Stimulated activated naive CD8-positive, alpha-beta T cell treated with anti-CD3 and anti-CD28 coated beads, Interleukin-15, amount 100 ng/mL, for 72 hours (primary cell): ENCODE data around the gene CERS1.
A peak's percentile ranks its signal among the peaks of the same experiment; 100 is the strongest.

Experiments
- ATAC-seq: fragments of 150-1000 bp; cut with Tn5 transposase; 2 replicates; pipeline ENCODE4 v1.10.0; 2021; ENCODE audit warnings: mild to moderate bottlenecking, moderate library complexity
- DNase-seq, 2 donors: peaks; one replicate each; pipeline ENCODE4 v3.0.0; 2021 to 2022
- H3K27ac Mint-ChIP-seq, 2 donors: one replicate each; pipeline ENCODE4 v1.8.0; 2022; ENCODE audit warnings: mild to moderate bottlenecking in 2 of 2, mixed read lengths in 2 of 2, moderate library complexity in 2 of 2
- H3K27me3 Mint-ChIP-seq: one replicate; pipeline ENCODE4 v1.8.0; 2022; ENCODE audit warnings: mixed read lengths
- H3K4me1 Mint-ChIP-seq: one replicate; pipeline ENCODE4 v1.8.0; 2022; ENCODE audit warnings: mild to moderate bottlenecking, mixed read lengths
- H3K4me3 Mint-ChIP-seq, 2 donors: one replicate each; pipeline ENCODE4 v1.8.0; 2022; ENCODE audit warnings: mild to moderate bottlenecking in 2 of 2, mixed read lengths in 2 of 2, moderate library complexity in 1 of 2
- H3K9me3 Mint-ChIP-seq, 2 donors: one replicate each; pipeline ENCODE4 v1.8.0; 2022; ENCODE audit warnings: mixed read lengths in 2 of 2

The CERS1 gene

DNA sequence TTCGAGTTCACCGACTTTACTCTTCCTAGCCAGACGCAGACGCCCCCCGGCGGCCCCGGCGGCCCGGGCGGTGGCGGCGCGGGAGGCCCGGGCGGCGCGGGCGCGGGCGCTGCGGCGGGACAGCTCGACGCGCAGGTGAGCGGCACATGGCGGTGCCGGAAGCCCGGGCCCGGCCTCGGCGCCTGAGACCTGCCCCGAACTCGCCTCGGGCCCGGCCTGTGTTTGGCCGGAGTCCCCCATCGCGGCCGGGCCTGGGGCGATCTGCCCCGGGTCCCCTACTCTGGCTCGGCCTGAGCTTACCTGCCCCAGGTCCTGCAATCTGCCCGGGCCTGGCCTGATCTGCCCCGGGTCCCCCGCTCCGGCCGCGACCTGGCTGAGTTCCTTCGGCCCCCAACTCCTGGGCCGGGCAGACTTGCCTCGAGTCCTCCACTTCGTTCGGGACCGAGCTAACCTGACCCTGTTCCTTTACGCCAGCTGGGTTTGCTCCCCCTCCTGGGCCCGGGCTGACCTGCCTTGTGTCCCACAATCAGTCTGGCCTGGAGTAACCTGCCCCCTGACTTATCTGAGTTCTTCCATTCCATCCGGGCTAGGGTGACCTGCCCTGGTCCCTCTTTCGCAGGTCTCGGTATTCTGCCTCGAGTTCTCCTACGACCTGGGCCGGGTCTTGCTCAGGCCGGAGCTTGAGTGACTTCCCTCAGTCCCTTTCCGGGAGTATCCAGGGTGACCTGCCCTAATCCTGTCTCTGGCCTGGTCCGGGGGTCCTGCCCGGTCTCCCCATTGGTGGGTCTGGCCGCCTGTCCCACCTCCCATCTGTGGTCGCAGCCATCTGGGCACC is 63.4 kb downstream of the CERS1 start:
- peak overlapping the region; percentile 98 to 99 for H3K27ac Mint-ChIP-seq
- DNase-seq (peak; percentile 45 to 54), ATAC-seq (peak; percentile 63)
- H3K27me3 Mint-ChIP-seq, result peaks cover 5% of the 10 kb centered on the region
- H3K4me3 Mint-ChIP-seq, result peak overlapping the region; percentile 94 to 96
- H3K4me1 Mint-ChIP-seq, result peaks cover 56% of the 10 kb centered on the region
- peaks cover 3% of the 10 kb centered on the region in 2 donors for H3K9me3 Mint-ChIP-seq

DNA sequence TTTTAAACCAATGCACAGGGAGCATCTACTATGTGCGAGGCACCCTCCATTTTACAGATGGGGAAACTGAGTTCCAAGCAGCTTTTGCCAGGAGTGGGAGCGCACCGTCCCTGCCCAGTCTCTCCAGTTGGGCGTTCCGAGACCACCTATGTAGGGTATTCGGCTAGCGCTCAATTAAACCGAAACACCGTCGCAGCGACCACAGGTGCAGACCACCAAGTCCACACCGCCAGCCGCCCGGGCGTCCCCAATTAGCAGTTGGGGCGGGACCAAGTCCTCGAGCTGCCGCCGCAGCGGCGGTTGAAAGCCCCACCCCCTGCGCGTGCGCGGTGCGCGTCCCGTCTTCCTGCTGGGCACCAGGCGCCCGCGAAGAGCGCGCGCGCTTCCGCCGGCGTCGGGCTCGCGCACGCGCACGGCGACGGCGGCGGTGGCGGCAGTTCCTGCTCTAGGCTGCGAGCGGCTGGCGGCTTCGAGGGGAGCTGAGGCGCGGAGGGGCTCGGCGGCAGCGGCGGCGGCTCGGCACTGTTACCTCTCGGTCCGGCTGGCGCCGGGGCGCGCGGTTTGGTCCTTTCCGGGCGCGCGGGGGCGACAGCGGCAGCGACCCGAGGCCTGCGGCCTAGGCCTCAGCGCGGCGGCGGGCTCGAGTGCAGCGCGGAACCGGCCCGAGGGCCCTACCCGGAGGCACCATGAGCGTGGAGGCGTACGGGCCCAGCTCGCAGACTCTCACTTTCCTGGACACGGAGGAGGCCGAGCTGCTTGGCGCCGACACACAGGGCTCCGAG is 64.2 kb downstream of the CERS1 start, which contains the start of gene UPF1:
TSS of gene UPF1 (plus strand) at position 436 of the 782 bp plus-strand sequence. CDS start at position 687, 251 bp downstream.
- Mint-ChIP-seq H3K27me3 (peaks cover 10% of the 10 kb centered on the region), H3K9me3 (peaks cover 8 to 9% of the 10 kb centered on the region in 2 donors), H3K4me1 (peaks cover 48% of the 10 kb centered on the region), H3K4me3 (peak within 1 kb of the TSS; percentile 94 to 96), H3K27ac (peak within 1 kb of the TSS; percentile 98 to 99)
- ATAC-seq (peak; percentile 90), DNase-seq (peak; percentile 95 to 97)

DNA sequence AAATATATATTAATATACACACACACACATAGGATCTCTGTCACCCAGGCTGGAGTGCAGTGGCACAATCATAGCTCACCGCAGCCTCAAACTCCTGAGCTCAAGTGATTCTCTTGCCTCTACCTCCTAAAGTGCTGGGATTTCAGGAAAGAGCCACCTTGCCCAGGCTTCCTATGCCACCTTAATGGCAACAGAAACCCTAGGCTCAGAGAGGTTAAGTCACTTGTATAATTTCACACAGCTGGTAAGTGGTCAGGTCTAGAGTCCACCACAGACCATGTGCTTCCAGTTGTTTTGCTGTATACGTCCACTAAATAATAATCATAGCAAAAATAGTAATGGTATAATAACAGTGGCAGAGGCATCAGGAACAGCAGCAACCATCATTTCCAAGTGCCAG is 65.5 kb downstream of the CERS1 start:
- Mint-ChIP-seq H3K4me1 (peaks cover 35% of the 10 kb centered on the region), H3K27me3 (peaks cover 10% of the 10 kb centered on the region), H3K9me3 (peaks cover 8 to 9% of the 10 kb centered on the region in 2 donors), H3K4me3 (no peak overlapping the region), H3K27ac (no peak overlapping the region)
- DNase-seq (no peak), ATAC-seq (no peak)

DNA sequence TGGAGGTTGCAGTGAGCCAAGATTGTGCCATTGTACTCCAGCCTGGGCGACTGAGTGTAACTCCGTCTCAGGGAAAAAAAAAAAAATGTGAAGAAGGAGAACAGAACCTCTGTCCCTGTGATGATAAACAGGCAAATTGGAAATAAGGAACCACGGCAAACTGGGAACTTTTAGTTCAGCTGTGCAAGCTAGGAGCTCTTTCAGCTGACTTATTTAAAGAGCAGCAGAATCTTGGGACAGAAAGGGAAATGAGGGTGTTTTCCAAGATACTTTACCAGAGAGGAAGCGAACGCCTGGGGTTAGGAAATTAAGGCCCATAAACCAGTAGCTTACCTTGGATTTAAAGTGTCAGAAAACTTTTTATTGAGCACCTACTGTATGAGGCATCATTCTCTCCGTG is 67.2 kb downstream of the CERS1 start:
- Mint-ChIP-seq H3K4me1 (peaks cover 18% of the 10 kb centered on the region), H3K27me3 (peaks cover 10% of the 10 kb centered on the region), H3K27ac (no peak overlapping the region), H3K9me3 (peaks cover 8 to 9% of the 10 kb centered on the region in 2 donors), H3K4me3 (no peak overlapping the region)
- ATAC-seq (no peak), DNase-seq (no peak)
